ENCODE data around the gene CDH8. TPM values are rescaled to one million over a fixed set of nuclear protein-coding genes. Genes with fewer than 3 reads are reported as not detected.

CDH8 gene
- total RNA-seq: 0.12 TPM in 1 of 2 replicates, not detected in the other

GRCh38 chr16:62036101-62036801 lies at the start of gene CDH8:
Gene CDH8 (minus strand): TSS chr16:62036438. CDS start chr16:62021403, 15,035 bp downstream.

